HG03575 (cell line): ENCODE results near the gene MT1G.
"Not testable (repeated sequence)": the region's sequence is repeated elsewhere in the genome, so short reads cannot be mapped to it uniquely, and the experiment has no call there.

Experiments
- ATAC-seq: cut with Tn5 transposase; IDR thresholded peaks from one replicate; pipeline ENCODE4 v1.9.1; 2021; ENCODE audit not compliant: unreplicated experiment, insufficient number of reproducible peaks, low FRiP score; ENCODE audit errors: extremely low read depth

Gene MT1G

GRCh38 chr16:56667581-56668571, at the start of gene MT1G:
Gene MT1G, minus strand, starts transcription at chr16:56668065. Its CDS starts 72 bp downstream, at chr16:56667993.
- ATAC-seq = no peak

GRCh38 chr16:56717532-56717931, 49.7 kb upstream of the MT1G start:
- not testable (repeated sequence) for ATAC-seq

GRCh38 chr16:56716761-56717160, 48.9 kb upstream of the MT1G start:
- ATAC-seq = no peak

DNA sequence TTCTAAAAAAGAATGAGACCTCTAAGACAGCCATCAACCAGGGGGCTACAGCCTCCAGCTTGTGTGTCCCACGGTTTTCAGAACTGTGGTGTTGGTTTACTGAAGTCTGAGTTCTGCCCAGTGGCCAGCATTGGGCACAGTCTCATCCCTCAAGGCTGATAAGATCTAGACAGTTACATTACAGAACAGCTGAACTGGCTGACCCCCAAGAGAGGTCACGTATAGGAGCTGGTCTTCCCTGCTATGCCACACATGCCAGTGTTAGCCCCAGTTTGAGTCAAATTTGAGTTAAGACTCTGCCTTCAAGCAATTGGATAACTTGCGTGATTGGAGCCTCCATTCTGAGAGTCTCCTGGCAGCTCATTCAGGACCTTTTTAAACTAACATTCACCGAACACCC, 47.3 kb upstream of the MT1G start:
- ATAC-seq = no peak

GRCh38 chr16:56713794-56714193, 45.9 kb upstream of the MT1G start:
- no peak for ATAC-seq

- ATAC-seq = no peak
Measured at GRCh38 chr16:56711862-56712261, 44.0 kb upstream of the MT1G start.

- ATAC-seq = no peak
Measured at GRCh38 chr16:56710181-56710737, 42.4 kb upstream of the MT1G start.

DNA sequence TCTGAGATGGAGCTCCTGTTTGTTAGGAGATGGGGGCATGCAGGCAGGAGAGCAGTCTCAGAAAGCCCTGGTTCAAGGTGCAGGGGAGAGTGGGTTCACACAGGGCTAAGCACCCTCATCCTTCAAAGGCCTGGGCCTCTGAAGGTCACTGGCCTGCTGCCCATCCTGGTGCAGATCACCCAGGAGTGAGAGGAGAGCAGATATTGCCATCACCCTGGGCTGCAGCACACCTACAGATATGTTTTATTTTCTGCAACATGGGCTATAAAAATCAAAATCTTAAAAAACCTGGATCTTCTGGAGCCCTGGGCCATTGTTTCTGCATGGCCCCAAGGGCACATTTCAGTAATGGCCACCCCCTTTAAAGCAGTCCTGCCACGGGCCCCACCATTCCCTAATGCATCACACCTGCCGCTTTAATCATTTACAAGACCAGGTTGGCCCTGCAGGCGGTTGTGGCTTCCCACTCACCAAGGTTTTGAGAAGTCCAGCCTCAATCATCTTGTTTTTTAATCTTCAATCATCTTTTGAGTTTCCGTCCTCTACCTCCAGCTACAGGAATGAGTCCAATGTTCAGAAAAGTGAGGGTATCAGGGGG, 41.7 kb upstream of the MT1G start:
- ATAC-seq = no peak

GRCh38 chr16:56708525-56709442, 40.9 kb upstream of the MT1G start:
- no peak for ATAC-seq

GRCh38 chr16:56702836-56703235, 35.0 kb upstream of the MT1G start:
- ATAC-seq = no peak

- no peak for ATAC-seq
Measured at GRCh38 chr16:56701534-56701933, 33.7 kb upstream of the MT1G start.

GRCh38 chr16:56700631-56701030, 32.8 kb upstream of the MT1G start:
- ATAC-seq = no peak

DNA sequence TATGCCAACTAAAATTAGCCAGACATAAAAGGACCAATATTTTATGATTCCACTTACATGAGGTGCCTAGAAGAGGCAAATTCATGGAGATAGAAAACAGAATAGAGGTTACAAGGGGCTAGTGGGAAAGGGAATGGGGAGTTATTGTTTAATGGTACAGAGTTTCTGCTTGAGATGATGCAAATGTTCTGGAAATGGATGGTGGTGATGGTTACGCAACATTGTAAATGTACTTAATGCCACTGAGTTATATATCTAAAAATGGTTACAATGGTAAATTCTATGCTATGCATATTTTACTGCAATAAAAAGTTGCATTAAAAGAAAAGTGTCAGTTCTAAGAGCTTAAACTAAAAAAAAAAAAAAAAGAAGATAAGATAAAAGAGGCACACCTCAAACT, 32.3 kb upstream of the MT1G start:
- no peak for ATAC-seq

GRCh38 chr16:56697456-56698155, 29.7 kb upstream of the MT1G start:
- no peak for ATAC-seq

DNA sequence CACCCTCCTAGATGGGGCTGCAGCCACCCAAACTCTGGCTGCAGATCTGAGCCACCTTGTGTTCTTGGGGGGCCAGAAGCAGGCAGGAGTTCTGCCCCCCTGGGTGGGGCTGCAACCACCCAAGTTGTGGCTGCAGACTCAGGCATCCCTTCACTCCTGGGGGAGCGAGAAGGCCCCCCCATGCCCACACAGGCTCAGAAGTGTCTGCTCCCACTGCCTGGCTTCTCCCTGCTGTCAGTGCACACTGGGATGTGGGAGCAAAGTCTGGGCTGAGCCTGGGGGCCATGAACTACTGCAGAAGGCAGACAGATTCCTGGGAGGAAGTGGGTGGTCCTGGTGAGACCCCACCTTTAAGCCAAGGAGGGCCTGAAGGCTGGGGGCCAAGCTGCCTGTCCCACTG, 27.4 kb upstream of the MT1G start:
- ATAC-seq = no peak

GRCh38 chr16:56691885-56692284, 24.0 kb upstream of the MT1G start:
- no peak for ATAC-seq

DNA sequence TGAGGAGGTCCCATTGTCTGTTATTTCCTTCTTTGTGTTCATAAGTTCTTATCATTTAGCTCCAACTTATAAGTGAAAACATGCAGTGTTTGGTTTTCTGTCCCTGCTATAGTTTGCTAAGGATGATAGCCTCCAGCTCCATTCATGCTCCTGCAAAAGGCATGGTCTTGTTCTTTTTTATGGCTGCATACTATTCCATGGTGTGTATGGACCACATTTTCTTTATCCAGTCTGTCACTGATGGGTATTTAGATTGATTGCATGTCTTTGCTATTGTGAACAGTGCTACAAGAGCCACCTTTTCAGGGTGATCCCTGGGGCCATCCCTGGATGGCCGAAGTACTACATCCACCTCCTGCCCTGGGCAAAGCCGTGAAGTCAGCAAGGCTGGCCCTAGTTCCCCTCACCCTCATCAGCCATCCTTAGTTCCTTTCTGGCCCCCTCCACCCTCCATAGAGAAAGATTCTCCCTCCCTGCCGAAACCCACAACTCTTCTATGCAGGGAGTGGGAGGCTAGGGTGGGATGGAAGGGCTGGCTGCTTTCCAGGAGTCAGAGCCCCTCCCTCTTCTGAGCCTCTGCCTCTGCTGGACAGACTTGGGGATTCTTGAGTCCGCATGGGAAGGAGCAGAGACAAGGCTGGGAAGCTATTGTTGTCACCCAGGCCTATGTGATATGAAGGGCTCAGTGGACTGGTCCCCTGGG, 22.7 kb upstream of the MT1G start:
- ATAC-seq = no peak

- no peak for ATAC-seq
Measured at GRCh38 chr16:56689171-56689570, 21.3 kb upstream of the MT1G start.
